IPS-NIHi11 (cell line): ENCODE measurements around the gene METTL6.
"Not testable (repeated sequence)": the region's sequence is repeated elsewhere in the genome, so short reads cannot be mapped to it uniquely, and the experiment has no call there.

Experiments
- DNase-seq: peaks from one replicate; pipeline ENCODE4 v3.0.0; 2012; ENCODE audit warnings: mixed read lengths, low spot score

The METTL6 gene

DNA sequence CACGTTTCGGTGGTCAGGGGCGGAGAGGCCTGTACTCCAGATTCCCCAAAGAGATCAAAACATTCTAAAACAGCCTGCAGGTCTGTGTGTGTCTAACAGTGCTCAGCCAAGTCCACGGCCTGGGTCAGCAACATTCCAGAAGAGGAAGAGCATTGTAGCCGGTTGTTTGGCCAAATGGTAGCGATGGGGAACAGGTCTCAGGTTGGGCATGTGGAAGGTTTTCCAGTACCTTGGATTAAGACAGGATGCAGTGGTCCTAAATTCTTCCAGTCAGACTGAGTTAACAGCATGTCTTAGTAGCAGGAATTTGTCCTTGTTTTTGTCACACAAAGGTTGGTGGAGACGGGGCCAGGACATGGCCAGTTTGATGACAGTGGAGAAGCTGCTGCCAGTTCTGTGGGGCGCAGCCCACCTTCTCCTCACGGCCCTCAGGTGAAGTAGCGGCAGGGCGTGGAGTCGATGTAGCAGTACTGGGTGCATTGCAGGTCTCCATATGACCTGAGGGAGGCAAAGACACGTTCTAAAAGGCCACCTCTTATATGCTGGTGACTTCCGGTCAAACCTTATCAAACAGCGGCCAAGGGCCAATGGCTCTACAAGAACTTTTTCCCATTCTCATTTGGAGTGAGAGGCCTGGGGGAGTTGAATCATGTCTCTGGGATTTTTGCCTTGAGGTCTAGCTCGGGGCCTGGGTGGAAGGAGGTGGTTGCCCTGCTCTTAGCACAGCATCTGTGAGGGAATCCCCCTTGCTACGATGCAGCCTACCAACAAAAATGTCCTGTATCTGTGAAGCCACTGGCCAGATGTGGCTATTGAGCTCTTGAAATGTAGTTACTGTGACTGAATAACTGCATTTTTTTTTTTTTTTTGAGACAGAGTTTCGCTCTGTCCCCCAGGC lies 24.1 kb upstream of the METTL6 start:
- DNase-seq: no peak

DNA sequence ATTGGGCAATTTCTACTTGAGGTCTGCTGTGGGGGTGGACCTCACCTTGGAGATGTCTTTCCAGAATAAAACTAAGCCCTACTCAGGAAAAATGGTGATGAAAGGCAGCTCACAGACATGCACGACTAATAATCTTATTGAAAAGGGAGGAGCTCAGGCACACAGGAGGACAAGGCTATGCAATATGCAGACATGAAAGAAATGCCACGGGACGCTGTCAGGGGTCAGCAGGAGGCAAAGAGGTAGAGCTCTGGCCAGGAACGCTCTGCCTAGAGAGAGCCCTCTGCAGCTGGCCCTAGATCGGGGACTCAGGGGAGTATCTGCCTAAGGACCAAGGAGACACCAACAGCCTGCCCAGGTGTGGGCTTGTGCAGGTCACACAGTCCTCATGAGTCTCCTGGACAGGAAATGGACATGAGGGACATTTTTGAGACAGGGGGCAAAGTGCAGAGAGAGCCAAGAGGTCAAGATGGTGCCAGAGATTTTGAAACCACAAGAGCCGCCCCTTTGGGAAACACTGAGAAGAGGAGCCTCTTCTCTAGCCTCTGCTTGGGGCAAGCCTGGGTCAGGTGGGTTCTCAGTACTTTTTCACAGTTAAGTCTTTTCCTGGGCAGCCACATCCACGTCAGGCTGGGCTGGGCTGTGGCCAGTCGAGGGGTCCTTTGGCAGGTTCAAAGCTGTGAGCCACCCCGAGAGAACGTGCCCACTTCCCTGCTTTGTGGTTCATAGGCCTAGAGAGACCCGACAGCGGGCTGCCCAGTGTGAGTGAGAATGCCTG lies 23.3 kb upstream of the METTL6 start:
- DNase-seq: no peak

DNA sequence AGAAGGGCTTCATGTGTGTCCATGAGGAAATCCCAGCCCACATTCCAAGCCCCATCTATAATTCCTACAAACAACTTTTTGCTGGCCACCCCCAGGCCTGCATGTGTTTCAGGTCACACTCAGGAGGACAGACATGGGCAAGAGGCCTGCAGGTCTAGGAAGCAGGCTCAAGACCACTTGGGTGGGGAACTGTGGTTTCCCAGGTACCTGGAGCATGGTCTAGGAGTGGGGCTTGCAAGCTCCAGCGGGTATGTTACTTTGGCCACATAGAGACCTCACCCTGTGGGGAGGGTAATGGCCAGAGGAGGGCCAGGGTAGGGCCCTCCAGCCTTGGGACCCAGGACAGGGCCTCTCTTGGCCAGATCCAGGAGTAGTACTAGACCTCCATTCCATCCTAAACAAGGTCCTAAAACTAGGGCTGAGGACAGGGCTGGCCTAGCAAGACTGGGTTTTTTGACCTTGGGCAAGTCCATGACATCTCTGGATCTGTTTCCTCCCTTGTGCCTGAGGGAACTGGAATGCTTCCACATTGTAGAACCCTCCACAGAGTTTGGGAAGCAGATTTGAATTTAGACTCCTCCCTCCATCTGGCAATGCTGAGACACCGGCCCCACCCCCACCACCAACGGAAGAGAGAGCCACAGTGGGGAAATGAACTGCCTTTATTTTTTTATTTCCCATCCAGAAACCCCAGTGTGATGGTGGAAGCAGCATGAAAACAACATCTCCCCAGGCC lies 22.3 kb upstream of the METTL6 start:
- no peak for DNase-seq

DNA sequence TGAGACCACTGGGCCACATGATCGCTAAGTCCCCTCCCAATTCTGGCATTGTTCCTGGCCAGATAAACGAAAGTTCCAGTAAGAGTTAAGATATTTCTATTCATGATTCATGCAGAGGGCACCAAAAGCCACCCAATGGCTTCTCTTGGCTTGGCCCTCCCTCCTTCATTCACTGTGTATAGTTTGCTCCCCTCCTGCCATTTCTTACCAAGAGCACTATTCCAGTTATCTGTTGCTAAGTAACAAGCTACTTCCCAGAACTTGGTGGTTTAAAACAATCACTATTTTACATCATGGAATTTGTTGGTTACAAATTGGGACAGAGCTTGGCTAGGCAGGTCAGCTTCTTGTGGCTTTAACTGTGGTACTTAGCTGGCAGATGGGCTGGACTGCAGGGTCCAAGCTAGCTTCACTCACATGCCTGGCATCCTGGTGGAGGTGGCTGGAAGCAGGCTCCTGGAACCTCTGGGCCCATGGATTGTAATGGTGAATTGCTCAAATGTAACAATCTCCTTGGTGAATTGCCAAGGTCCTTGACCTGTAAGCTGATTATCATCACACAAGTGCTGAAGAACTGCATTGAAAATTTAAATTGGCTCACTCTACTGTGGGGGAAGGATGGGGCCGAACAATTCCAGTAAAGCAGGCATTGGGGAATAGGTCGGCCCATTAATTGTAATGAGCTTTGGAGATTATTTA lies 16.6 kb upstream of the METTL6 start:
- DNase-seq: no peak

DNA sequence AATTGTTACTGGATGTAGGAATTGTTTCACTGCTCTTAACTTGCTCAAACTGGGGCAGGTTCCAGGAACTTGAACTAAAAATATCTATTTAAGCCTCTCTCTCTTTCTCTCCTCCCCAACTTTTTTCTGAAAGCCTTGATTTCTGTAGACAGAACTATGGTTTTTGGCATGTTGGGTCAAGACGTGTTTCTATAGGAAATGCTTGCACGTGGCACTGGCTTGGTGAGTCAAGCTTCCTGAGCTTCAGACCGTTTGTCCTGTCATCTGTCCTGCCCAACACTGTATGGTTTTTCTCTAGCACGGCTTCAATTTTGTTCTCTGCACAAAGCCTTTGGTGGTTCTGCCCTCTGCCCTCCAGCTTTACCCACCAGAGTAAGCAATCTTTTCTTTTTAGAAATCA lies 13.5 kb upstream of the METTL6 start:
- DNase-seq: no peak

DNA sequence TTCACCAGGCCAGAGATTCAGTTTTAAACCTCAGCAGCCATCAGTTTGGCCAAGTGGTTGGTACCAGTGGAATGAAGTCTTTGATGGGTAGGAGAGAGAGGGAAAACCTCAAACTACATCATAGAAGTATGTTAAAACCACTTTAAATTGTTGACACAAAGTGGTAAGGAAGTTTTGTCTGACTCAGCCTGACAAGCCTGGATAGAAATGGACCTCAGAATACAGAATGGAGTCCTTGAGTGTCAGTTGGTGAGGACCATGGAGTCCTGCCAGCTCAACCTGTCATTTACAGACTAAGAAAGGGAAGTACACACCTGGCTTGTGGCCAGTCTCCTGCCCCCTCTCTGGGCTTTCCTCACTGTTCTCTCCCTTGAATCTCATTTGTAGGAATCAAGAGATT lies 12.1 kb upstream of the METTL6 start:
- no peak for DNase-seq

DNA sequence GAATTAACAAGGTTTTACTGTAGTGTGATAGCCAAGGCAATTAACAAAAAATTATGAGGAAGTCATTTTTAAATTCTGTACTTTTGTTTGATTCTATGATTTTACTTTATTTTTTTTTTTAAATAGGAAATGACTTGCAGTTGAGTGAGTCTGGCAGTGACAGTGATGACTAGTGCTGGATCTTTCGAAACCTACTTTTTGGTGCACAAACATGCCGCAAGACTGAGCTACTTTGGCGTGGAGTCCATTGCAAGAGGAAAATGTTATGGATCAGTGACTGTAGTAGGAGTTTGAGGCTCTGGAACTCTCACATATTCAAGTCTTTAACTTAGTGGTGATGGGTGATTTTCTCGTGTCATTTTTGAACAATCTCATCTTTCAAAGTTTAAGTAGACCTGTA lies 11.6 kb upstream of the METTL6 start:
- DNase-seq: no peak

DNA sequence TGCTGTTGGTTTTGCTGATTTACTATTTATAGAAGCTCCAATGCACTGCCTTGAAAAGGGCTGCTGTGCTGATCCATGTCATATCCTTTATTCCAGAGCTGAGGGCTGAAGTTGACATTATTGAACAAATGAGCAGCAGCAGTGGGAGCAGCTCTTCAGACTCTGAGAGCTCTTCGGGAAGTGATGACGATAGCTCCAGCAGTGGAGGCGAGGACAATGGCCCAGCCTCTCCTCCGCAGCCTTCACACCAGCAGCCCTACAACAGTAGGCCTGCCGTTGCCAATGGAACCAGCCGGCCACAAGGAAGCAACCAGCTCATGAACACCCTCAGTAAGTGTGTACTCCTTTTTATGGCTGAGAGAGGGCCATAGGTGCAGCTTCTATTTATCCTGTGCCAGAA lies 8.9 kb upstream of the METTL6 start:
- no peak for DNase-seq

DNA sequence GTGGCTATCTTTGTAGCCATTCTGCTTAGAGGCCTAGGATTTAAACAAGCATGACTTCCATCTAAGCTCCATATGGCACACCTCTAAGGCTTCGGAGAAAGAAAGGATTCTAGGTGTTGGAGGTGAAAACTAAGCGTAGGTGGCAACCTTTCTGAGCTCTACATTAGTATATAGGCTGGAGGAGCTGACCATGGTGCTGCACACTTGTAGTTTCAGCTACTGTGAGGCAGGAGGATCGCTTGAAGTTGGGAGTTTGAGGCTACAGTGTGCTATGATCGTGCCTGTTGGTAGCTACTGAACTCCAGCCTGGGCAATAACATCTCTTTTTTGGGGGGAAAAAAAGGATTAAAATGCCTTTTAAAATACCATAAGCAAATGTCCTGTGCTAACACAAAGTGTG lies 7.4 kb upstream of the METTL6 start:
- DNase-seq: no peak

DNA sequence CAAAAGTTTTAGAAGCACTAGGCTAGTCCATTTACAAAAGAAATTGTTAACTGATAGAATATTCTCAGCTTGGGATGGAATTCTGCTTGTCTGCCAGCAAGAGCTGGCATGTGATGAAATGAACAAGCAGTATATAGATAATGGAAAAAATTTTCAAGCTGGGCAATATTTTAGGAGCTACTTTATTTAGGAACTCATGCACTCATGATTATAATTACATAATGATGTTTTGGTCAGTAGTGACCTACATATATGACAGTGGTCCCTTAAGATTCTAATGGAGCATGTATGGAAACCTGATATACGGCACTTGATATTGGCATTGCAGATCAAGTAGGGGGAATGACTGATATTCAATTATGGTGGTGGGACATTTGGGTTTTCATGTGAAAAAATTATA lies 6.2 kb upstream of the METTL6 start:
- no peak for DNase-seq

DNA sequence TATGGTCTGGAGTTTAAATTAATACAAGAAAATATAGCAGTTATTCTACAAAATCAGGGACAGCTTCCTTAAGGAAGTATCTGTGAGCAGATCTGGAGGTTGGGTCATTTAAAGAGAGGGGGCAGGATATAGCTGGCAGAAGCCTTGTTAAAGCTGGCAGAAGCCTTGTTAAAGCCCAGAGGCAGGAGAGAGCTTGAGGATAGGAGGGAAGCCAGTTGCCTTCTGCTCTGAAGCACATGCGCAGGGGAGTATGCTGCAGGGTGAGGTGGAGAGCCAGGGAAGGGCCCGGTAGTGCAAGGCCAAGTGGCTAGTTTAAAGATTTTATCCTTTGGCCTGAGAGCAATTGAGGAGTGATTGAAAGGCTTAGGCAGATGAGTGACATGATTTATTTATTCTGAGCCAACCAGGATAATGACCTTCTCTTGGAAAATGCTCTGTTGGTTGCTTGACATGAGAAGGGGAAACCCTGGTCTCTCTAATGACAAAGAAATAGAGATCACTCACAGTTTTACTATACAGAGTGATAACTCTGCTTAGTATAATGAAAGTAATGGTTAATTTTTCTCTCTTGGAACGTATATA lies 4.0 kb upstream of the METTL6 start:
- DNase-seq: no peak

DNA sequence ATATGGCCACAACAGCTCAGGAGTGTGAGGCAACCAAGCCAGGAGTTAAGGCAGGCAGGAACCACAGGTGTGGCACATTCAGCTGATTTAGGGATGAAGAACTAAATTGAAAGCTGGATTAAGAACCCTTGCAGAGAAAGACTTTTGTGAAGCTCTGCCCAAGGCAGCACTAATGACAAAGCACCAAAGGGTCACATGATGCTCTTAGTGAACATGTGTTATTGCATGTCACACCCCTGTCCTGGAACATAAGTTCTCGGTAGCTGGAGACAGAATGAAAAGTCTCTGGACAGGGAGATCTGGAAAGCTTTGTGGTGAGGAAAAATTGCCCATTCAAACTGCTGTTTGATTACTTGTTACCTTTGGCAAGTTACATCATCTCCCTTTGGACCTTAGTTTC lies 3.3 kb upstream of the METTL6 start:
- no peak for DNase-seq

DNA sequence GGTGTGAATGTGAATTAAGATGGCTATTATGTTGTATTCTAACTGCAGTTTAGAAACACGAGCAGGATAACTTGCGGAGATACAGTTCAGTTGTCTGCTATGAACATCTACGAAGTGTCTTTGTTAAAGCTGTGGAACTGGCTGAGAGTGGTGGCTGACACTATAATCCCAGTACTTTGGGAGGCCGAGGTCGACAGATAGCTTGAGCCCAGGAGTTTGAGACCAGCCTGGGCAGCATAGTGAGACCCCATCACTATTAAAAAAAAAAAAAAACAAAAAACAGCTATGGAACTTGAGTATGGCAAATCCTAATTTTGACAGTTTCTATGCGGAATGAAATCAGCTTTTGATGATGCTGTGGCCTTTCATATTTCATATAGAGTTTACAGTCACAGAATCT lies 1.7 kb upstream of the METTL6 start:
- DNase-seq: no peak

DNA sequence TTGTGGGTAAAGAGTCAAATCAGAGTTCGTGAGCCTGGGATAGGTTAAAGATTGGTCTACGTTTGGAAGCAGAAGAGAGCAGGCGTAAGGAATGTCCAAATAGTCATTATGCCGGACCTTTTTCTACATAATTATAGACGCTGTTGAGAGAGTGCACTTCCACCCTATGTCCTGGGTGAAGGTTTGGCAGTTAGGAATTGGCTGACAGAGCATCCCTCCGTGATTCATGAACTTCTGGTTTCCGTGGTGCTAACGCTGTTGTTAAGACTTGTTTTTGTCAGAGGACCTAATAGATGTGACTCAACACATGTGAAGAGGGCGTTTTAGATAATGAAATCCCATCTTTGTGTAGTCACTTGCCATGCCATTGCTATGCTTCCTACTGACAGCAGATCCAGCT lies 1.2 kb upstream of the METTL6 start:
- no peak for DNase-seq

DNA sequence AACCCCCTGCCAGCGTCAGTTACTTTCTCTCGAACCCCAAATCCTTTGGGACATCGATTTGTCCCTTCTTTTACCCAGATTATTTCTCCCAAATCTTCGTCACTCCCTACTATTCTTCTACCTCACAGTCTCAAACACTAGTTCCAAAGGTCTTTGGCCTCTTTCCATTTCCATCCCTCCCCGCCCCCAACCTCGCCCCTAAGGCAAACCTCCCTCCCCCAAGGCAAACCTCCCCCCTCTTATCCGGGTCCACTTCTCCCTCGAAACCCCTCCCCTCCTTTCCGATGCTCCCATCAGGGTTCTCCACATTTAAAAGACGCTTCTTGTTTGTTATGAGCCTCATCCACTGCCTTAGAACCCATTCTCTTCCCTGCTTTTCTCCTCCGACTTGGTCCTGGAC lies 637 bp upstream of the METTL6 start:
- DNase-seq: peak; percentile 22

DNA sequence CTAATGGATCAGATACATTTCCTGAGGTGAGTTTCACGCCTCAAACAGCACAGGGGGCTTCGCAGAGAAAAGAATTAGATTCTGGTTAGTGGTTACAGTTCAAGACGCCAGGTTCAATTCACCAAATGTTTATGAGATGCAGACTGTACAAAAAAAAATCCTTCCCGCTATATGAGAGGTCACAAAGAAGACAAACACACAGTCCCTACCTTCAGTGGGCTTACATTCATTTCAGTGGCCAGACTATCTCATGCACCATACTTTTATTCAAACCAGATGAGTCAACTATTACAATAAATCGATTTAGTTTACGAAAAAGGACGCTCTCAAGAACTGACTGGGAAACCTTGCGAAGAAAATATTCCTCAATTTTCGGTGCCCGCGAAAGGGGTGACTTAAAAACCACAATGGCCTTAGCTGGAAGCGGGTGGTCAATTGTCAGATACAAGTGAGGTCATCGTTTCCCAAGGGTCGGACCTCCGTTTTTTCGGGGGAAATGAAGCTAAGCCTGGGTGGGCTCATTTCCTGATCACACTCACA lies 695 bp downstream of the METTL6 start:
- DNase-seq: no peak

DNA sequence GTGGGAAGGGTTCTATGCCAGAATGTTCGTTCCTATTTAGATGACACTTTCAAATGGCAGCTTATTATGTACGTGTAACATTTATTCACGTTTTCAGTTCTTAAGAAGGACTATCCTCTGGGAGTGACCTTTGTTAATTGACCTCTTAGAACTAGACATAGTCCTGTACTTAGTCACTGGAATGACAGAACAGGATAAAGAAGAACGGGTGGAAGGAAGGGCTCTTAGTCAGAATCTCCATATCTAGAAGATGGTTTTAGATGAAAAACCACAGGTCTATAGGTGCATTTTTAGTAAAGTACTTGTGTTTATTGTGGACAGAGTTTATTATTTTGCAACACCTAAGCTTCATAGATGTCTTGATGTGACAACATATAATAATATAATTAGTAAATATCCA lies 6.5 kb downstream of the METTL6 start:
- no peak for DNase-seq

DNA sequence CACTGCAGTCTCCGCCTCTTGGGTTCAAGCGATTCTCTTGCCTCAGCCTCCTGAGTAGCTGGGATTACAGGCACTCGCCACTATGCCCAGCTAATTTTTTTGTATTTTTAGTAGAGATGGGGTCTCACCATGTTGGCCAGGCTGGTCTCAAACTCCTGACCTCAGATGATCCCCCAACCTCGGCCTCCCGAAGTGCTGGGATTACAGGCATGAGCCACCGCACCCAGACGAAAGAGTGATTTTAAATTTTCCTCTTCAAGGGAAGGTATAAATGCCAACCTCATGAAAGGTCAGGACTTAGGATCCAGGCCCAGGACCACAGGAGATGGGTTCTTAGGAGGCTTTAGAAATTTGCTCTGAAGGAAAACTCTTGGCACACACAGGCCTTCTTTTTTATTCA lies 16.4 kb downstream of the METTL6 start:
- not testable (repeated sequence) for DNase-seq

DNA sequence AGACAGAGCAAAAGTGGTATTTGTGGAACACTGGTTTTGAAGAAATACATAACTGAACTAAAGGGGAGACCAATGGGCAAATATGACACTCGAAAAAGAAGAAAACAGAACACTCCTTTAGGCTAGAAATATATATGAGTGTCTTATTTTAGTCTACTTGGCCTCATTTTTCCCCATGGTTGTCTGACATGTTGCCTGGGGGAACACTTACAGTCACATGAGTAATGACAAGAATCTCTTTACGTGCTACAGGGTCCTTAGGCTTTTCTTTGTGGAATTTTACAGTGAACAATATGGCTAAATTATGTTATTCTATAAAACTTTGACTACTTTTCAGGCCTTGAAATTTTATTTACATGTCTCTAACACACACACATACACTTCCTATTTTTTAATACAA lies 17.6 kb downstream of the METTL6 start:
- no peak for DNase-seq

DNA sequence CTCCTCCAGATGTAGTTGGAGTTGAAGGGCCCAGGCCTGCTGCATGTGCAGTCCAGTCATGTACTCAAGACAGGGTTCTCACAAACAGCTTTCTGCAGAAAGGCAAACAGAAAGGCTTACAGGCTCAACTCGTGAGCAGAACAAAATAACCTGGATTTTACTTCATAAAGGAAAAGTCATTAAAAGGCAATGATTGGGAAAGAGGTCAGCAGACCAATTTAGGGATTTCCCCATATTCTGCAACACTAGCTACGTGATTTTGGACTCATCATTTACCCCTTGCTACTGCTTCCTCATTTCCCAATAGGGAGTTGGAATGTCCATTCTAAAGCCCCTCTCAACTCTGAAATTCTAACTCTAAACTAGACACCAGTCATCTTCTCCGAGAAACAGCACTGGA lies 18.1 kb downstream of the METTL6 start:
- no peak for DNase-seq

DNA sequence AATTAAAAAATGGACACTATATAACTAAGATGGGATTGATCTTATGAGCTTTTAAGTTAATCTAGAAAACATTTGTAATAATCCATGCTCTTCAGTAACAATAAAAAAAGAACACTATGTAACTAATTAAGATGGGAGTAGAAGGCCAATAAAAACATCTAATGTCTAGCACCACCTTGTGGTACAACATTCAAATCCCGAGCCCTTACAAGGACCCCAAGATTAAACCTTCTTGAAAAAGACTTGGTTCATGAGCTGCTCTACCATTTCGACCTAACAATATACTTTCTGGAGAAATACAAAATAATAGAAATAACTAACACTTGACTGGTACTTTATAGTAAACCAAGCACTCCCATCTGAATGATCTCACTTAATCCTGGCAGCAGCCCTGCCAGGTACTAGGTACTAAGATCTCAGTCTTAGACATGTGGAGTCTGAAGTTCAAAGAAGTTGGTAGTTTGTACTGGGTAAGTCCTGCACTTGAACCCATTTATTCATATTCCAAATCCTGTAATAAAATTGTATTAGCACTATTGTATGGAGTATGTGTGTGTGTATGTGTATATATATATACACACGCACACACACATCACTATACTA lies 21.8 kb downstream of the METTL6 start:
- DNase-seq: peak; percentile 62
